Testis (tissue), 2 donors: Measurements from ENCODE around the gene EPHA6.

ENCODE experiments used
- CTCF ChIP-seq, 3 experiments: fragments of 450-650 bp in 2 of 3; fragments of 200-600 bp in 1 of 3; sonication (generic) in 1 of 3; IDR thresholded peaks; one replicate each; pipeline ENCODE4 v1.5.1; 2016 to 2019; ENCODE audit warnings: antibody characterized with exemption in 3 of 3, mild to moderate bottlenecking in 2 of 3, moderate library complexity in 1 of 3
- POLR2A ChIP-seq: fragments of 450-650 bp; IDR thresholded peaks from one replicate; pipeline ENCODE4 v1.6.1; 2017; ENCODE audit warnings: antibody characterized with exemption, mild to moderate bottlenecking, moderate library complexity

GRCh38 chr3:97662264-97662663 is 847.9 kb downstream of the EPHA6 start:
- TF ChIP-seq CTCF (IDR thresholded peaks at IDR 0.05) (no peak), POLR2A (no peak)
